ENCODE measurements around the gene NUP37. TPM values are rescaled to one million over a fixed set of nuclear protein-coding genes. Genes with fewer than 3 reads are reported as not detected.
A peak's percentile ranks its signal among the peaks of the same experiment; 100 is the strongest.

Gene NUP37
- total and polyA plus RNA-seq, 9 of the 15 experiments (the other 6 are each of a cell fraction or from before 2014, with no cell fraction given) = 72.2 to 429 (median 170) TPM

- TF ChIP-seq ZFP30 (CRISPR knock-in tag; IDR thresholded peaks at IDR 0.05; ENCODE audit: borderline replicate concordance) (no peak), FOXK2 (conservative IDR thresholded peaks at IDR 0.05 in 1 of 2, IDR thresholded peaks at IDR 0.05 in 1 of 2; ENCODE audit: low read depth in 2 of 2) (peak in 1 of 2 experiments; percentile 13; a peak in 1 of 4 replicates), SMARCA4 (IDR thresholded peaks at IDR 0.05) (peak; percentile 43; the same call in 1 of the 2 replicates), ZNF398 (CRISPR knock-in tag; IDR thresholded peaks at IDR 0.05) (no peak), SLC30A9 (CRISPR knock-in tag; IDR thresholded peaks at IDR 0.05) (no peak), ZNF224 (CRISPR knock-in tag; IDR thresholded peaks at IDR 0.05) (no peak), SNRNP70 (optimal IDR thresholded peaks at IDR 0.05; ENCODE audit: low read depth, low read length) (no peak), CC2D1A (IDR thresholded peaks at IDR 0.05) (peak; percentile 19; the same call in 1 of the 2 replicates), ZNF699 (CRISPR knock-in tag; IDR thresholded peaks at IDR 0.05; ENCODE audit: insufficient replicate concordance) (no peak), DDX20 (tag; IDR thresholded peaks at IDR 0.05; ENCODE audit: low read depth) (no peak), KDM2B (CRISPR knock-in tag; IDR thresholded peaks at IDR 0.05) (no peak), HCFC1 (IDR thresholded peaks at IDR 0.05; ENCODE audit: low read depth, low read length) (peak; percentile 95), PHF8 (IDR thresholded peaks at IDR 0.05; ENCODE audit: borderline replicate concordance, low read length) (peak; percentile 83; the same call in 1 of the 2 replicates), ZNF707 (CRISPR knock-in tag; conservative IDR thresholded peaks at IDR 0.05) (no peak), ZNF232 (CRISPR knock-in tag; IDR thresholded peaks at IDR 0.05) (no peak), DACH1 (IDR thresholded peaks at IDR 0.05; ENCODE audit: partially characterized antibody) (no peak), SMARCC2 (IDR thresholded peaks at IDR 0.05; ENCODE audit: low read depth) (no peak), NFE2L1 (tag; IDR thresholded peaks at IDR 0.05; ENCODE audit: borderline replicate concordance, low read depth) (no peak), RBBP5 (IDR thresholded peaks at IDR 0.05; ENCODE audit: borderline replicate concordance, insufficient read depth, low read length, poor library complexity, severe bottlenecking) (peak; percentile 71), ZBTB2 (IDR thresholded peaks at IDR 0.05) (no peak), RBFOX2 (IDR thresholded peaks at IDR 0.05; ENCODE audit: low read depth, low read length) (peak; percentile 76), U2AF2 (optimal IDR thresholded peaks at IDR 0.05; ENCODE audit: low read depth, low read length) (no peak), ESRRB (CRISPR knock-in tag; IDR thresholded peaks at IDR 0.05; ENCODE audit: borderline replicate concordance) (no peak)
These were observed 58.1 kb downstream of the NUP37 start, which contains the start of gene WASHC3 (continued) for GRCh38 chr12:102061560-102062418.
